Left forelimb (tissue), 1 donor: ENCODE data around the gene ATP6AP2.
"Not testable (repeated sequence)": the region's sequence is repeated elsewhere in the genome, so short reads cannot be mapped to it uniquely, and the experiment has no call there.

Experiments
- DNase-seq: peaks from one replicate; pipeline ENCODE4 v3.0.0-alpha.2; 2018; ENCODE audit warnings: low spot score

The ATP6AP2 gene

DNA sequence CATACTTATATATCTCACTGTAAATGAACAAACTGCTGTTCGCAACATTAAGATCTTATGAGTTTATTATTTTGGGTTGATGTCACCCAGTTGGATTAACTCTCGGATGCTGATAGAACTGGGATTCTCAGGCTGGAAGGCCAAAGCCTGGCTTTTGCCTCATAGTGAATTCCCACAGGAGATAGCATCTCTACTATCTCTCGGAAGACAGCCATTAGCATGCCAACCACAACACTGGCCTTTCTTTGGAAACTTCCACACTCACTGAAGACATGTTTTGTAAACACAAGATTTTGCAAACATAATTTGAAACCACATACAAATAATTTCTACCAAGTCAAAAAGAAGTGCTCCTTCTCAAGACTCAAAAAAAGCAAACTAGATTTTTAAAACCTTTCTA, 4.5 kb upstream of the ATP6AP2 start:
- DNase-seq: no peak

GRCh38 chrX:40578039-40578695, 2.6 kb upstream of the ATP6AP2 start:
- DNase-seq: no peak

GRCh38 chrX:40579141-40579540, 1.6 kb upstream of the ATP6AP2 start:
- DNase-seq: no peak

DNA sequence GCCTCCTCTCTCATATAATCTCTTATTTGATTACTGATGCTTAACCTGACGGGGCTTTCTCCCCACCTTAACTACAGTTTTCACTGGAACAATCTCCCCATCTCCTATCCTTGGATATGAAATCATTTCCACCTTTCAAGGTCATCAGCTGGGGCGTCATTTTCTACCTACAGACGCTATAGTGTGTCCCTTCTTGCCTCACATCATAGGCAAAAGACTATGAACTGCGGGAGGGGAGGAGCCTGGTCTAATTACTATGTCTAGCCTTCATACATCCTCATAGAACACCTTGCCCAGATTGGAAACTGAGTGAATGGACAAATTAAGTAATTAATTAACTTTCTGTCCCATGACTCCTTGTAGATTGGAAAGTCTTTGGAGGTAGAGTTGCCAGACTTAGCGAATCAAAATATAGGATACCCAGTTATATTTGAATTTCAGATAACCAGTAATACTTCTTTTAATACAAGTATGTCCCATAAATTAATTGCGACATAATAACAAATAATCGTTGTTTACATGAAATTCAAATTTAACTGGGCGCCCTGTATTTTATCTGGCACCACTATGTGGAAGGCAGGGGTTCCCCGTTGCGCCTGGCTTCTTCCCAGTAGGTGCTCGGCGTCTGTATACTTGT, 752 bp upstream of the ATP6AP2 start:
- DNase-seq: no peak

- DNase-seq: no peak
These were observed 658 bp downstream of the ATP6AP2 start for GRCh38 chrX:40581336-40581920.

- not testable (repeated sequence) for DNase-seq
These were observed 1.4 kb downstream of the ATP6AP2 start for GRCh38 chrX:40582178-40582577.

DNA sequence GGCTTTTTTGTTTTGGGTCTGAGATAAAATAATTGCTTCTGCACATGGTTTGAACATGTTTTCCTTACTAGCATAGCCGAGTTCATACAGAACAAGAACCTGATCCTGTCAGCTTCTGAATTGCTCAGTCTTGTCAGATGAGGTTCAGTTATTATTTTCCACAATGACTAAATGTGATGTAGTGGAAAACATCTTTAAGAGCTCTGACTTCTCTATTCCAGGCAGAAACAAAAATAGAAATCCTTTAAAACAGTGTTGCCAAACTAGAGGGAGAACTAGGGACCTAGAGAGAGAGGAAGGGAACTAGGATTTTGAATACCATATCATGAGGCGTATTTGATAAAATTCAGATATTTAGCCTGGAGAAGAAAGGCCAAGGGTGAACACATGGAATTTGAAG, 2.0 kb downstream of the ATP6AP2 start:
- DNase-seq: no peak

DNA sequence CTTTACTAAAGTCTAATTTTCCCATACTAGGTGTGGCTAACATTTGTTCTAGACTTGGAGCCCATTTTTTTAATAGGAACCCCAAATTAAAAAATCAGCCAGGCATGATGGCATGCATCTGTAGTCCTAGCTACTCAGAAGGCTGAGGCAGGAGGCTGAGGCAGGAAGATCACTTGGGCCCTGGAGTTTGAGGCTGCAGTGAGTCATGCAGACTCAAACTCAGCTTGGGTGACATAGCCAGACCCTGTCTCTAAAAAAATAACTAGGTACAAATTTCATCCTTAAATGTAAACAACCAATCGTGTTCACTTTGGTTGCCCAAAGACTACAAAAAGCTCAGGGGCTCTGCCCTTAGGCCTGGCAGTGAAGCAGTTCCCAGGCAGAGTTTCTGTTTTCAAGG, 6.9 kb downstream of the ATP6AP2 start:
- DNase-seq: not testable (repeated sequence)

GRCh38 chrX:40589616-40590321, 9.0 kb downstream of the ATP6AP2 start:
- DNase-seq: not testable (repeated sequence)

DNA sequence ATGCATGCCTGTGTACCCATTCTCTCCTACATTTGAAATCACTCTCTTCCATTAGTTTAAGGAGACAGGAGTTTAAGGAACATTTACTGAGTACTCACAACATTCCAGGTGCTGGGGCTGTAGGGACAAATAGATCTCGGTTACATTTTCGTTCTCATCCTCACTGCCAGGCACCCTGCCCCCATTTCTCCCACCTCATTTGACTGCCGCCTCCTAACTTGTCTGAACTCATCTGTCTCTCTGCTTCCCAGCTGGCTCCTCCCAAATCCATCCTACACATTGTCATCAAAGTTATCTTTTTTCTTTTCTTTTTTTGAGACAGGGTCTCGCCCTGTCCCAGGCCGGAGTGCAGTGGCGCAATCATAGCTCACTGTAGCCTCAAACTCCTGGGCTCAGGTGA, 22.7 kb downstream of the ATP6AP2 start:
- DNase-seq: no peak

DNA sequence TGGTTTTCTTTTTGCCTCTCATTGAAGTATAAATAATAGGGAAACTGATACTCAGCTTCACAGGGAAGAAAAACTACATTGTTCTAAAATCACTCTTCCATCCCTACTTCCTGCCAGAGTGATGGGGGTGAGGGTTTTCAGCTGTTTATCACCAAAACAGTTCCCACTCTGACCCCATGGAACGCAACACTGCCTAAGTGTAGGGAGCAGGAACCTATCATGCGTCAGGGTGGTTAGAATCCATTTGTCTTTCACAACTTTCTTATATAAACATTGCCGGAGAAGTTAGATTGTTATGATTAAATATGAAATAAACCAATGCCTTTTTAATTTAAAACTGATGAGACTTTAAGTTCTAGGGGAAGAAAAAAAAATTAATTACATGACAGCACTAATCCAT, 26.6 kb downstream of the ATP6AP2 start:
- DNase-seq: no peak

GRCh38 chrX:40612511-40612910, 31.7 kb downstream of the ATP6AP2 start:
- no peak for DNase-seq

- DNase-seq: no peak
These were observed 35.2 kb downstream of the ATP6AP2 start for GRCh38 chrX:40615976-40616375.

GRCh38 chrX:40617566-40617965, 36.8 kb downstream of the ATP6AP2 start:
- DNase-seq: no peak

DNA sequence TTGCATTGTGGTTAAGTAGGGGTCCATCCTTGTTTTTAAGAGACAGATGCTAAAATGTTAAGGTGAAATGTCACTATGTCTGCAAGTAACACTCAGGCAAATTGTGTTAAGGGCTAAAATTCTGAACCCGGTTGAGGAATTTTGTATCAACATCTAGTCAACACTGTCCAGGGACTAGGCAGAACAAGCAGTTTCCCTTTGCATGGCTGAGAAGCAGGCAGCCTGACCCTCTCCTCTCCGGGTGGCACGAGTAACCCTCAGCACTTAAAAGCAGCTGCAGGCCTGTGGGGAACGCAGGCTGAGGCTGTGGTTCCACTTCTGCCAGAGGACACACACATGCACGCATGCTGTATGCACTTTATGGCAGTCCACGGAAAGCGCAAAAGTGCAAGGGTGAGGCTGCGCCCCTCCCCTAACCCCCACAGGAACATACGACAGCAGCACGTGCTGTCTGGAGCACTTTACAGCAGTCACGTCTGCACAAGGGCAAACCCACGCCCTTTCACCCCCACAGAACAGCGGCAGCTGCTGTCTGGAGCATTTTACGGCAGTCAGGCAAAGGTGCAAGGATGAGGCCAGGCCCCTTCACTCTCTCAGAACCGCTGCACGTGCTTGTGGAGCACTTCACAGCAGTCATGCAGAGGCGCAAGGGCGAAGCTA, 41.8 kb downstream of the ATP6AP2 start:
- no peak for DNase-seq

DNA sequence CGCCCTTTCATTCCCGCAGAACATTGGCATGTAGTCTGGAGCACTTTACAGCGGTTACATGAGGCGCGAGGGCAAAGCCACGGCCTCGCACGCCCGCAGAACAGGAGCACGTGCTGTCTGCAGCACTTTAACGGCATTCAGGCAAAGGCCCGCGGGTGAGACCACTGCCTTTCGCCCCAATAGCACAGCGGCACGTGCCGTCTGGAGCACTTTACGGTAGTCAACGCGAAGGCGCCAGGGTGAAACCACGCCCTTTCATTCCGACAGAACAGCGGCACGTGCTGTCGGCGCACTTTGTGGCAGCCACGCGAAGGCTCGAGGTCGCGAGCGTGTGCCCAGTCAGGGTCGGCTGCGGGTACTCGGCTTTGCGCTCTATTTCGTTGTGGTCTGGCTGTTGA, 42.4 kb downstream of the ATP6AP2 start, which contains the start of gene MPC1L:
TSS of gene MPC1L (plus strand) at position 290 of the 398 bp plus-strand sequence. CDS start 138 bp downstream, outside the sequence.
- DNase-seq: no peak

DNA sequence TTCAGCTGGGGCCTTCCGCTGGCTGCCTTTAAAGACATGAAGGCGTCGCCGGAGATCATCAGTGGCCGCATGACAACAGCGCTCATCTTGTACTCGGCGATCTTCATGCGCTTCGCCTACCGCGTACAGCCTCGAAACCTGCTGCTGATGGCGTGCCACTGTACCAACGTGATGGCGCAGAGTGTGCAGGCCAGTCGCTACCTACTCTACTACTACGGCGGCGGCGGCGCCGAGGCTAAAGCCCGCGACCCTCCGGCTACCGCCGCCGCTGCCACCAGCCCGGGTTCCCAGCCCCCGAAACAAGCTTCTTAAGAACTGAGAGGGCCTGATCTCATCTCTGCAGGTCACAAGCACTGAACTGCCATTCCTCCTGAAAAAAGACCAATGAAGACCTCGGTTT, 42.9 kb downstream of the ATP6AP2 start:
- DNase-seq: no peak

GRCh38 chrX:40625294-40625693, 44.5 kb downstream of the ATP6AP2 start:
- no peak for DNase-seq

DNA sequence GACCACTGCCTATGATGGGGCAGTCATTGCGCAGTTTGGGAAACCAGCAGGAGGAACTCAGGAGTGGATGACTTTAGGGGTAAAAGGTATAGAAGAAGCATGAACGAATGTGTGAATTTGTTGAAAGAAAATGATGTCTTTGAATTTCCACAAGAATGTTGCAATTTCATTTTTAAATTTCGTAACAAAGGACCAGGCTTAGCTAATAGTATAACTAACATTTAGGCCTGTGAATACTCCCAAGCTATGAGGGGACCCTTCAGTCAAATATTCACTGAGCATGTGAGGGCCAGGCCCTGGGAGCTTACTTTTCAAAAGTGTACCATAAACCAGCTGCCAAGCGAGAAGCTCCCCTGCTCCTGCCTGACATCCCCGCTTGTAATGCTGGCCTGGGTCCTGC, 47.7 kb downstream of the ATP6AP2 start:
- DNase-seq: no peak

DNA sequence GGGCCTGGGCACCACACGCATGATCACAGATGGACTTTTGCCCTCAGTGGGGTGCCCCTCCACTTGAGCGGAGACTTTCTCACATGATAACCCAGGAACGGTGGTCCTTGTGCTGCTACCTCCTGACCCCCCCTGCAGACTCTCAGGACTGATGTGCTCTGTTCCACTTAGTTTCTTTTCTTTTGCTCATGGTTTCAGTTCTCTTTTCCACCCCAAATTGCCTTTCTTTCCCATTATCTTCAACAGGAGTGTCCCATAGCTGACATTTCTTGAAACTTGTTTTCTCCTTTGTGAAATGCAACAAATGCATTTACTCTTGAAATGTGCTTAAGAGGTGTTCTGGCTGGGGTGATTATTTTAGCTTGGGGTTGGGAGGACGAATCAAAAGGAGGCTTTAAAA, 51.4 kb downstream of the ATP6AP2 start:
- DNase-seq: no peak

GRCh38 chrX:40637687-40638086, 56.9 kb downstream of the ATP6AP2 start:
- DNase-seq: no peak

GRCh38 chrX:40644176-40644575, 63.4 kb downstream of the ATP6AP2 start:
- no peak for DNase-seq
